Neural cell (in vitro differentiated cells): Measurements from ENCODE around the gene XK. TPM values are rescaled to one million over a fixed set of nuclear protein-coding genes. Genes with fewer than 3 reads are reported as not detected.

ENCODE experiments used
- H2AFZ ChIP-seq: fragments of 200-600, 300-800 bp; sonication (generic), shearing (Covaris generic); 2 replicates; pipeline ENCODE4 v1.6.0; 2014; ENCODE audit warnings: low read depth, mild to moderate bottlenecking, antibody characterized with exemption, low read length, moderate library complexity
- H3F3A ChIP-seq: fragments of 200-600 bp; shearing (Covaris generic); 2 replicates; pipeline ENCODE4 v1.6.1; 2016; ENCODE audit warnings: mild to moderate bottlenecking, moderate library complexity, mixed read lengths, antibody characterized with exemption, low read length; ENCODE audit not compliant: insufficient read depth, poor library complexity, severe bottlenecking
- H3K27ac ChIP-seq: fragments of 200-600, 300-800 bp; sonication (generic), shearing (Covaris generic); 2 replicates; pipeline ENCODE4 v1.5.1; 2014; ENCODE audit warnings: mild to moderate bottlenecking, low read length, moderate library complexity
- H3K27me3 ChIP-seq: fragments of 300-800, 200-600 bp; sonication (generic), shearing (Covaris generic); 2 replicates; pipeline ENCODE4 v1.6.0; 2014; ENCODE audit warnings: mild to moderate bottlenecking, low read depth, low read length, moderate library complexity; ENCODE audit not compliant: insufficient read depth
- H3K36me3 ChIP-seq: fragments of 300-800, 200-600 bp; sonication (generic), shearing (Covaris generic); 2 replicates; pipeline ENCODE4 v1.5.1; 2014; ENCODE audit warnings: mild to moderate bottlenecking, antibody characterized with exemption, low read length, moderate library complexity; ENCODE audit not compliant: insufficient read depth
- H3K4me2 ChIP-seq: fragments of 300-800, 200-600 bp; sonication (generic), shearing (Covaris generic); 2 replicates; pipeline ENCODE4 v1.6.0; 2014; ENCODE audit warnings: mild to moderate bottlenecking, low read length
- H3K4me3 ChIP-seq: fragments of 300-800, 200-600 bp; sonication (generic), shearing (Covaris generic); 2 replicates; pipeline ENCODE4 v1.5.1; 2014; ENCODE audit warnings: mild to moderate bottlenecking, low read length, moderate library complexity
- H3K79me2 ChIP-seq: fragments of 200-600 bp; shearing (Covaris generic); replicated peaks from 2 replicates; pipeline ENCODE4 v1.6.0; 2014; ENCODE audit warnings: mild to moderate bottlenecking, low read length, moderate library complexity; ENCODE audit not compliant: insufficient read depth
- H3K9ac ChIP-seq: fragments of 300-800, 200-600 bp; sonication (generic), shearing (Covaris generic); 2 replicates; pipeline ENCODE4 v1.6.1; 2016; ENCODE audit warnings: mild to moderate bottlenecking, low read length, mixed read lengths
- H3K9me2 ChIP-seq: fragments of 200-600 bp; shearing (Covaris generic); 2 replicates; pipeline ENCODE4 v1.6.1; 2016; ENCODE audit warnings: mild to moderate bottlenecking, low read length, mixed read lengths; ENCODE audit not compliant: insufficient read depth
- H3K9me3 ChIP-seq: fragments of 200-600, 300-800 bp; sonication (generic), shearing (Covaris generic); 2 replicates; pipeline ENCODE4 v1.6.1; 2016; ENCODE audit warnings: mild to moderate bottlenecking, mixed run types, low read length, moderate library complexity, mixed read lengths
- H4K20me1 ChIP-seq: fragments of 200-600 bp; shearing (Covaris generic); 2 replicates; pipeline ENCODE4 v1.6.1; 2016; ENCODE audit warnings: mild to moderate bottlenecking, mixed run types; ENCODE audit not compliant: insufficient read depth
- CTCF ChIP-seq: fragments of 450-650 bp; IDR thresholded peaks from 2 replicates; pipeline ENCODE4 v1.5.1; 2014; ENCODE audit warnings: antibody characterized with exemption, mild to moderate bottlenecking, moderate library complexity; ENCODE audit not compliant: poor library complexity, severe bottlenecking
- EP300 ChIP-seq: fragments of 450-650 bp; conservative IDR thresholded peaks from 2 replicates; pipeline ENCODE4 v1.6.1; 2014; ENCODE audit warnings: antibody characterized with exemption, mild to moderate bottlenecking, moderate library complexity; ENCODE audit not compliant: poor library complexity, severe bottlenecking
- EZH2 ChIP-seq: fragments of 200-600, 300-800 bp; shearing (Covaris generic), sonication (generic); IDR thresholded peaks from 2 replicates; pipeline ENCODE4 v1.6.1; 2014; ENCODE audit warnings: antibody characterized with exemption, low read length, borderline replicate concordance, mild to moderate bottlenecking; ENCODE audit not compliant: insufficient read depth, poor library complexity, severe bottlenecking
- MXI1 ChIP-seq: fragments of 450-650 bp; conservative IDR thresholded peaks from 2 replicates; pipeline ENCODE4 v1.6.1; 2014; ENCODE audit warnings: antibody characterized with exemption, mild to moderate bottlenecking; ENCODE audit not compliant: poor library complexity, severe bottlenecking
- POLR2AphosphoS5 ChIP-seq: IDR thresholded peaks from 2 replicates; pipeline ENCODE4 v1.6.1; 2012
- RAD21 ChIP-seq: fragments of 450-650 bp; conservative IDR thresholded peaks from 2 replicates; pipeline ENCODE4 v1.6.1; 2014; ENCODE audit warnings: antibody characterized with exemption, mild to moderate bottlenecking, moderate library complexity
- SMC3 ChIP-seq: fragments of 450-650 bp; conservative IDR thresholded peaks from 2 replicates; pipeline ENCODE4 v1.6.1; 2014; ENCODE audit warnings: antibody characterized with exemption, mild to moderate bottlenecking, moderate library complexity; ENCODE audit not compliant: poor library complexity
- TAF1 ChIP-seq: IDR thresholded peaks from 2 replicates; pipeline ENCODE4 v1.6.1; 2012; ENCODE audit warnings: low read depth
- polyA plus RNA-seq: library from polyadenylated mRNA; depleted of rRNA; stranded (reverse); fragments of >200 nt; gene quantifications from 2 replicates; pipeline ENCODE4 v1.2.3, GENCODE V29; 2014
- TF ChIP-seq, protein P1 (sequence below): IDR thresholded peaks from 2 replicates; pipeline ENCODE4 v1.6.1; 2012; ENCODE audit warnings: borderline replicate concordance

XK gene
- polyA plus RNA-seq, 1 donor from 2014 or later: 1.8 TPM

- Histone ChIP-seq H3K27me3 (no peaks in the 10 kb centered on the region), H3K9ac (peak overlapping the region; percentile 50), H3K36me3 (no peaks in the 10 kb centered on the region), H3K27ac (no peak overlapping the region), H3K4me2 (no peak overlapping the region), H3K9me2 (no peaks in the 10 kb centered on the region), H2AFZ (no peak overlapping the region), H3K9me3 (no peaks in the 10 kb centered on the region), H3K4me3 (peak overlapping the region; percentile 66), H3F3A (no peaks in the 10 kb centered on the region), H4K20me1 (no peaks in the 10 kb centered on the region), H3K79me2 (no peaks in the 10 kb centered on the region)
- no peak for TF ChIP-seq EZH2
- TF ChIP-seq CTCF: no peak
- no peak for TF ChIP-seq POLR2AphosphoS5
- TF ChIP-seq, protein P1, sequence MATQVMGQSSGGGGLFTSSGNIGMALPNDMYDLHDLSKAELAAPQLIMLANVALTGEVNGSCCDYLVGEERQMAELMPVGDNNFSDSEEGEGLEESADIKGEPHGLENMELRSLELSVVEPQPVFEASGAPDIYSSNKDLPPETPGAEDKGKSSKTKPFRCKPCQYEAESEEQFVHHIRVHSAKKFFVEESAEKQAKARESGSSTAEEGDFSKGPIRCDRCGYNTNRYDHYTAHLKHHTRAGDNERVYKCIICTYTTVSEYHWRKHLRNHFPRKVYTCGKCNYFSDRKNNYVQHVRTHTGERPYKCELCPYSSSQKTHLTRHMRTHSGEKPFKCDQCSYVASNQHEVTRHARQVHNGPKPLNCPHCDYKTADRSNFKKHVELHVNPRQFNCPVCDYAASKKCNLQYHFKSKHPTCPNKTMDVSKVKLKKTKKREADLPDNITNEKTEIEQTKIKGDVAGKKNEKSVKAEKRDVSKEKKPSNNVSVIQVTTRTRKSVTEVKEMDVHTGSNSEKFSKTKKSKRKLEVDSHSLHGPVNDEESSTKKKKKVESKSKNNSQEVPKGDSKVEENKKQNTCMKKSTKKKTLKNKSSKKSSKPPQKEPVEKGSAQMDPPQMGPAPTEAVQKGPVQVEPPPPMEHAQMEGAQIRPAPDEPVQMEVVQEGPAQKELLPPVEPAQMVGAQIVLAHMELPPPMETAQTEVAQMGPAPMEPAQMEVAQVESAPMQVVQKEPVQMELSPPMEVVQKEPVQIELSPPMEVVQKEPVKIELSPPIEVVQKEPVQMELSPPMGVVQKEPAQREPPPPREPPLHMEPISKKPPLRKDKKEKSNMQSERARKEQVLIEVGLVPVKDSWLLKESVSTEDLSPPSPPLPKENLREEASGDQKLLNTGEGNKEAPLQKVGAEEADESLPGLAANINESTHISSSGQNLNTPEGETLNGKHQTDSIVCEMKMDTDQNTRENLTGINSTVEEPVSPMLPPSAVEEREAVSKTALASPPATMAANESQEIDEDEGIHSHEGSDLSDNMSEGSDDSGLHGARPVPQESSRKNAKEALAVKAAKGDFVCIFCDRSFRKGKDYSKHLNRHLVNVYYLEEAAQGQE: no peak
These were observed 891 bp downstream of the XK start for GRCh38 chrX:37686369-37686995.

- H2AFZ ChIP-seq: no peak overlapping the region
- no peaks in the 10 kb centered on the region for H3K9me3 ChIP-seq
- no peak for TF ChIP-seq POLR2AphosphoS5
- TF ChIP-seq SMC3: no peak
- TF ChIP-seq TAF1: no peak
- TF ChIP-seq, protein P1: no peak
- TF ChIP-seq CTCF: no peak
- no peak for TF ChIP-seq EZH2
- TF ChIP-seq MXI1: no peak
- TF ChIP-seq RAD21: no peak
- no peak for TF ChIP-seq EP300
- no peak overlapping the region for H3K4me2 ChIP-seq
- H3F3A ChIP-seq: no peaks in the 10 kb centered on the region
- no peaks in the 10 kb centered on the region for H4K20me1 ChIP-seq
- H3K9ac ChIP-seq: no peak overlapping the region
- no peaks in the 10 kb centered on the region for H3K9me2 ChIP-seq
- no peak overlapping the region for H3K4me3 ChIP-seq
- no peaks in the 10 kb centered on the region for H3K36me3 ChIP-seq
- no peaks in the 10 kb centered on the region for H3K79me2 ChIP-seq
- no peaks in the 10 kb centered on the region for H3K27me3 ChIP-seq
- no peak overlapping the region for H3K27ac ChIP-seq
These were observed 1.4 kb downstream of the XK start for GRCh38 chrX:37686996-37687395.
